HEK293 (cell line): ENCODE data around the gene TEDC2.
A peak's percentile ranks its signal among the peaks of the same experiment; 100 is the strongest.

Experiments
- CTCF ChIA-PET: fragments of 350-600 bp; formaldehyde crosslinking; extraction: SDS; loops from one replicate; lab custom pipeline; 2021; ENCODE audit warnings: antibody characterized with exemption; lab: Yijun Ruan, JAX
- POLR2A ChIA-PET: fragments of 300-600 bp; formaldehyde crosslinking; extraction: SDS; loops from one replicate; lab custom pipeline; 2020; ENCODE audit warnings: antibody characterized with exemption, inconsistent platforms; lab: Yijun Ruan, JAX
- H3K27ac ChIP-seq: fragments of 200-500 bp; sonication (Bioruptor generic); 2 replicates; pipeline ENCODE4 v1.5.1; 2014; ENCODE audit warnings: low read depth, low read length, control low read depth, inconsistent platforms; ENCODE audit errors: extremely low read depth
- H3K36me3 ChIP-seq, 2 experiments: fragments of 200-500 bp in 1 of 2; sonication (Bioruptor generic) in 1 of 2; 1 replicate in 1 of 2; 2 replicates in 1 of 2; pipeline ENCODE4 v1.5.1; 2014 to 2017; ENCODE audit warnings: inconsistent platforms in 2 of 2, low read length in 2 of 2; ENCODE audit not compliant: control insufficient read depth in 2 of 2, insufficient read depth in 1 of 2
- H3K4me1 ChIP-seq: fragments of 200-500 bp; sonication (Bioruptor generic); 2 replicates; pipeline ENCODE4 v1.5.1; 2014; ENCODE audit warnings: mild to moderate bottlenecking, low read length, inconsistent platforms; ENCODE audit not compliant: control insufficient read depth, insufficient read depth
- H3K4me3 ChIP-seq: 2 replicates; pipeline ENCODE4 v1.5.1; 2011; ENCODE audit warnings: low read depth, mild to moderate bottlenecking, control low read depth, low read length, moderate library complexity
- H3K9me3 ChIP-seq: fragments of 200-500 bp; sonication (Bioruptor generic); 2 replicates; pipeline ENCODE4 v1.5.1; 2014; ENCODE audit warnings: low read depth, low read length, inconsistent platforms; ENCODE audit not compliant: control insufficient read depth, insufficient read depth
- BCL11A ChIP-seq: fragments of 450-650 bp; formaldehyde crosslinking; IDR thresholded peaks from 2 replicates; pipeline ENCODE4 v1.5.1; 2016; ENCODE audit warnings: low read depth, missing biosample characterization, missing genetic modification characterization
- FEZF1 ChIP-seq: fragments of 450-650 bp; formaldehyde crosslinking; IDR thresholded peaks from 2 replicates; pipeline ENCODE4 v1.5.1; 2016; ENCODE audit warnings: missing biosample characterization, missing genetic modification characterization
- KLF9 ChIP-seq: fragments of 450-650 bp; formaldehyde crosslinking; IDR thresholded peaks from 2 replicates; pipeline ENCODE4 v1.5.1; 2016; ENCODE audit warnings: missing biosample characterization, missing genetic modification characterization, low read depth
- TCF7L2 ChIP-seq: IDR thresholded peaks from 2 replicates; pipeline ENCODE4 v1.6.1; 2011; ENCODE audit warnings: low read depth, mild to moderate bottlenecking, inconsistent platforms, low read length, moderate library complexity, borderline replicate concordance
- ZBTB21 ChIP-seq: fragments of 450-650 bp; formaldehyde crosslinking; IDR thresholded peaks from 2 replicates; pipeline ENCODE4 v1.5.1; 2017; ENCODE audit warnings: missing biosample characterization, missing genetic modification characterization
- ZFHX2 ChIP-seq: fragments of 450-650 bp; formaldehyde crosslinking; conservative IDR thresholded peaks from 2 replicates; pipeline ENCODE4 v1.5.1; 2016; ENCODE audit warnings: missing biosample characterization, missing genetic modification characterization
- ZFP41 ChIP-seq: fragments of 450-650 bp; formaldehyde crosslinking; IDR thresholded peaks from 2 replicates; pipeline ENCODE4 v1.5.1; 2016; ENCODE audit warnings: missing biosample characterization, missing genetic modification characterization, borderline replicate concordance
- ZNF133 ChIP-seq: fragments of 450-650 bp; formaldehyde crosslinking; IDR thresholded peaks from 2 replicates; pipeline ENCODE4 v1.5.1; 2016; ENCODE audit warnings: missing biosample characterization, missing genetic modification characterization
- ZNF174 ChIP-seq: fragments of 450-650 bp; formaldehyde crosslinking; IDR thresholded peaks from 2 replicates; pipeline ENCODE4 v1.5.0; 2017; ENCODE audit warnings: missing biosample characterization, mild to moderate bottlenecking, missing genetic modification characterization
- ZNF184 ChIP-seq: fragments of 450-650 bp; IDR thresholded peaks from 2 replicates; pipeline ENCODE4 v1.5.1; 2018; ENCODE audit warnings: missing biosample characterization, mild to moderate bottlenecking, missing genetic modification characterization
- ZNF211 ChIP-seq: fragments of 450-650 bp; formaldehyde crosslinking; IDR thresholded peaks from 2 replicates; pipeline ENCODE4 v1.5.1; 2016; ENCODE audit warnings: low read depth, missing biosample characterization, missing genetic modification characterization
- ZNF223 ChIP-seq: fragments of 450-650 bp; formaldehyde crosslinking; IDR thresholded peaks from 2 replicates; pipeline ENCODE4 v1.5.1; 2016; ENCODE audit warnings: missing biosample characterization, missing genetic modification characterization
- ZNF24 ChIP-seq: fragments of 450-650 bp; formaldehyde crosslinking; IDR thresholded peaks from 2 replicates; pipeline ENCODE4 v1.5.1; 2016; ENCODE audit warnings: missing biosample characterization, missing genetic modification characterization
- ZNF266 ChIP-seq: fragments of 450-650 bp; formaldehyde crosslinking; IDR thresholded peaks from 2 replicates; pipeline ENCODE4 v1.5.1; 2016; ENCODE audit warnings: missing biosample characterization, missing genetic modification characterization, low read depth
- ZNF433 ChIP-seq: fragments of 450-650 bp; formaldehyde crosslinking; IDR thresholded peaks from 2 replicates; pipeline ENCODE4 v1.5.1; 2016; ENCODE audit warnings: missing biosample characterization, missing genetic modification characterization, low read depth
- ZNF501 ChIP-seq: fragments of 450-650 bp; formaldehyde crosslinking; IDR thresholded peaks from 2 replicates; pipeline ENCODE4 v1.5.1; 2016; ENCODE audit warnings: missing biosample characterization, missing genetic modification characterization
- ZNF510 ChIP-seq: fragments of 450-650 bp; formaldehyde crosslinking; IDR thresholded peaks from 2 replicates; pipeline ENCODE4 v1.5.1; 2018; ENCODE audit warnings: mild to moderate bottlenecking, missing genetic modification characterization, missing biosample characterization; ENCODE audit not compliant: insufficient replicate concordance
- ZNF600 ChIP-seq: fragments of 450-650 bp; formaldehyde crosslinking; IDR thresholded peaks from 2 replicates; pipeline ENCODE4 v1.5.1; 2016; ENCODE audit warnings: missing biosample characterization, missing genetic modification characterization
- ZNF626 ChIP-seq: fragments of 450-650 bp; sonication (Bioruptor Pico); formaldehyde crosslinking; IDR thresholded peaks from 2 replicates; pipeline ENCODE4 v1.5.1; 2018; ENCODE audit warnings: missing biosample characterization, missing genetic modification characterization, inconsistent platforms
- TF ChIP-seq, protein P1 (sequence below): fragments of 450-650 bp; formaldehyde crosslinking; conservative IDR thresholded peaks from 2 replicates; pipeline ENCODE4 v1.5.1; 2016; ENCODE audit warnings: low read depth, missing biosample characterization, missing genetic modification characterization
- TF ChIP-seq, protein P2 (sequence below): fragments of 450-650 bp; formaldehyde crosslinking; IDR thresholded peaks from 2 replicates; pipeline ENCODE4 v1.5.1; 2016; ENCODE audit warnings: missing biosample characterization, missing genetic modification characterization
- TF ChIP-seq, protein P3 (sequence below): fragments of 450-650 bp; formaldehyde crosslinking; IDR thresholded peaks from 2 replicates; pipeline ENCODE4 v1.5.1; 2017; ENCODE audit warnings: missing biosample characterization, missing genetic modification characterization

The TEDC2 gene

DNA sequence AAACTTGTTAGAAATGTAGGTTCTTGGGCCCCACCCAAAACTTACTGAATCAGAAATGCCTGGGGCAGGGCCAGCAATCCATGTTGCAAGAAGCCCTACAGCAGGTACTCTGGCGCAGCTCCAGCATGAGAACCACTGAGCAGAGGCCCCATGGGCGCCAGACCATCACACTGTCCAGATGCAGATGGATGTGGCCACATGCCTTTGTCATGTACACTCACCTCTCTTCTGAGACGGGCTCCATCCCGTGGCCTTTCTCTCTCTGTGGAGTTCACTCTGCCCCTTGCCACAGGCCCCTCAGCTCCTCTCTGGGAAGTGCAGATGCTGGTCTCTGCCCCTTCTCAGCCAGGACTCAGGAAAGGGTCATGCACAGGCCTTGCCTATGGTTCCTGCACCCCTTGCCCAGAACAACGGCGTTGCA, 33.0 kb upstream of the TEDC2 start (continued):
- TF ChIP-seq, protein P1, sequence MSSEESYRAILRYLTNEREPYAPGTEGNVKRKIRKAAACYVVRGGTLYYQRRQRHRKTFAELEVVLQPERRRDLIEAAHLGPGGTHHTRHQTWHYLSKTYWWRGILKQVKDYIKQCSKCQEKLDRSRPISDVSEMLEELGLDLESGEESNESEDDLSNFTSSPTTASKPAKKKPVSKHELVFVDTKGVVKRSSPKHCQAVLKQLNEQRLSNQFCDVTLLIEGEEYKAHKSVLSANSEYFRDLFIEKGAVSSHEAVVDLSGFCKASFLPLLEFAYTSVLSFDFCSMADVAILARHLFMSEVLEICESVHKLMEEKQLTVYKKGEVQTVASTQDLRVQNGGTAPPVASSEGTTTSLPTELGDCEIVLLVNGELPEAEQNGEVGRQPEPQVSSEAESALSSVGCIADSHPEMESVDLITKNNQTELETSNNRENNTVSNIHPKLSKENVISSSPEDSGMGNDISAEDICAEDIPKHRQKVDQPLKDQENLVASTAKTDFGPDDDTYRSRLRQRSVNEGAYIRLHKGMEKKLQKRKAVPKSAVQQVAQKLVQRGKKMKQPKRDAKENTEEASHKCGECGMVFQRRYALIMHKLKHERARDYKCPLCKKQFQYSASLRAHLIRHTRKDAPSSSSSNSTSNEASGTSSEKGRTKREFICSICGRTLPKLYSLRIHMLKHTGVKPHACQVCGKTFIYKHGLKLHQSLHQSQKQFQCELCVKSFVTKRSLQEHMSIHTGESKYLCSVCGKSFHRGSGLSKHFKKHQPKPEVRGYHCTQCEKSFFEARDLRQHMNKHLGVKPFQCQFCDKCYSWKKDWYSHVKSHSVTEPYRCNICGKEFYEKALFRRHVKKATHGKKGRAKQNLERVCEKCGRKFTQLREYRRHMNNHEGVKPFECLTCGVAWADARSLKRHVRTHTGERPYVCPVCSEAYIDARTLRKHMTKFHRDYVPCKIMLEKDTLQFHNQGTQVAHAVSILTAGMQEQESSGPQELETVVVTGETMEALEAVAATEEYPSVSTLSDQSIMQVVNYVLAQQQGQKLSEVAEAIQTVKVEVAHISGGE, result no peak
- TF ChIP-seq ZNF223 (no peak), ZNF626 (tag by site-specific recombination) (no peak)

DNA sequence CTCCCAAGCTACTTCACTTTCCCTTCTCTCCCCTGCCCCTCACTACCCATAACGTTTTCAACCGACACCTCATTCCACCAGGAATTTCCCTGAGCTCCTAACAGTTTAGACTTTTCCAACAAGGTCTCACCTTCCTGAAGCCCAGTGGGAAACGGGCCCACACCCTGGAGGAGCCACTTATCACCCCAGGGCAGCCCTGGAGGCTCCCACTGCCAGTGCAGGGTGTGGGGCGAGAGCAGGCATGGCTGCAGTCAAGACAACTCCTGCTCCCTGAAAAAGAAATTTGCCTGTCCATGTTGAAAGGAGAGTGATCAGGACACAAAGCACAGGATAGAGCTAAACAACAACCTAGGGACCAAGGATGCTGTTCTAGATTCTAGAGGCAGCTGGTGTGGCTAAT, 32.4 kb upstream of the TEDC2 start:
- Histone ChIP-seq H3K4me3 (no peak overlapping the region), H3K4me1 (no peaks in the 10 kb centered on the region; the same call in 1 of the 2 replicates)
- CTCF ChIA-PET, result interaction anchor here (1.6 kb wide), 1 partner anchor 87 kb away, joined by 6 read pairs; the partner anchor contains the start of gene ABCA3
- TF ChIP-seq ZNF266 (tag by site-specific recombination) (no peak), KLF9 (tag by site-specific recombination) (no peak), ZNF133 (no peak), FEZF1 (tag by site-specific recombination) (no peak), ZNF184 (tag by site-specific recombination) (no peak), BCL11A (tag by site-specific recombination) (no peak), ZFHX2 (no peak), ZNF211 (no peak), ZNF510 (tag by site-specific recombination) (no peak), ZNF501 (tag by site-specific recombination) (no peak), ZNF174 (no peak), ZFP41 (tag by site-specific recombination) (no peak), ZNF433 (tag by site-specific recombination) (no peak)
- TF ChIP-seq, protein P2, sequence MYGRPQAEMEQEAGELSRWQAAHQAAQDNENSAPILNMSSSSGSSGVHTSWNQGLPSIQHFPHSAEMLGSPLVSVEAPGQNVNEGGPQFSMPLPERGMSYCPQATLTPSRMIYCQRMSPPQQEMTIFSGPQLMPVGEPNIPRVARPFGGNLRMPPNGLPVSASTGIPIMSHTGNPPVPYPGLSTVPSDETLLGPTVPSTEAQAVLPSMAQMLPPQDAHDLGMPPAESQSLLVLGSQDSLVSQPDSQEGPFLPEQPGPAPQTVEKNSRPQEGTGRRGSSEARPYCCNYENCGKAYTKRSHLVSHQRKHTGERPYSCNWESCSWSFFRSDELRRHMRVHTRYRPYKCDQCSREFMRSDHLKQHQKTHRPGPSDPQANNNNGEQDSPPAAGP, result no peak
- TF ChIP-seq, all 188 proteins: peak for 0
- POLR2A ChIA-PET, result interaction anchor here (1.0 to 1.4 kb wide), 2 partner anchors 33 to 176 kb away, joined by 3 read pairs; partner anchors contain the start of genes ECI1 and TEDC2
- Histone ChIP-seq H3K36me3 (peaks cover 14 to 19% of the 10 kb centered on the region in 2 experiments; a peak in 2 of 3 replicates), H3K27ac (no peak overlapping the region), H3K9me3 (no peaks in the 10 kb centered on the region)

DNA sequence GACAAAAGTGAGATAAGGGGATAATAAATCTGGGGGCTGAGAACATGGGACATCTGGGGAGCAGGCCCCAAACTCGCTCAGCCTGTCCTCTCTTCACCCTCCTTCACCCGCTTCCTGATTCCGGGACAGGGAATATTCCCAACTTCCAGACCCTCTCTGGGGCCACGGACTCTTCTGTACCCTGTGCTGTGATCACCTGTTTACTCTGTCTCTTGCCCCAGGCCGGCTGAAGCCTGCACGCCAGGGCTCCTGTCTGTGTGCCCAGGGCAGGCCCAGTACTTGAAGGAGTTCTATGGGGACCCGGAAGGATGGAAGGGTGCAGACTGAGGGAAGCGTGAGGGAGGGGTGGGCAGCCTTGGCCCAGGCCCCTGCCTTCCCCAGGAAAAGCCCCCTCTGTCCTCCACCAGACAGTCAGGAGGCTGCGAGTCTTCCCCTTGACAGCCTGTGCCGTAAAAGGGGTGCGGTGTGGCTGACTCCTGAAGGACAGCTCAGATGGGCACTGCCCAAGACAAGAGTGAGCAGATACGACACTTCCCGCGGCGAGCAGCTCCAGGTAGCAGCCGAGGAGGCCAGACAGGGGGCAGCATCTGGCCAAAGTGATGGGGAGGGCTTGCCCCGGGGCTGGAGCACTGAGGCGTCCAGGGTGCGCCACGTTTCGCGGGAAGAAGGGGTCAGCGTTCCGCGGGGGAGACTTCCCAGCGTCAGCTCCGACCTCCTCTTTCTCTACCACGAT, 31.7 kb upstream of the TEDC2 start:
- H3K4me1 ChIP-seq, result no peaks in the 10 kb centered on the region; the same call in 1 of the 2 replicates
- TF ChIP-seq ZBTB21 (tag by site-specific recombination) (no peak), ZNF600 (tag by site-specific recombination) (0 out of 2 replicates have a peak, but pooled peaks have one; percentile 25), ZNF24 (no peak), TCF7L2 (no peak)
- TF ChIP-seq, protein P3, sequence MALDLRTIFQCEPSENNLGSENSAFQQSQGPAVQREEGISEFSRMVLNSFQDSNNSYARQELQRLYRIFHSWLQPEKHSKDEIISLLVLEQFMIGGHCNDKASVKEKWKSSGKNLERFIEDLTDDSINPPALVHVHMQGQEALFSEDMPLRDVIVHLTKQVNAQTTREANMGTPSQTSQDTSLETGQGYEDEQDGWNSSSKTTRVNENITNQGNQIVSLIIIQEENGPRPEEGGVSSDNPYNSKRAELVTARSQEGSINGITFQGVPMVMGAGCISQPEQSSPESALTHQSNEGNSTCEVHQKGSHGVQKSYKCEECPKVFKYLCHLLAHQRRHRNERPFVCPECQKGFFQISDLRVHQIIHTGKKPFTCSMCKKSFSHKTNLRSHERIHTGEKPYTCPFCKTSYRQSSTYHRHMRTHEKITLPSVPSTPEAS (tag by site-specific recombination), result no peak
- no peaks in the 10 kb centered on the region for H3K9me3 ChIP-seq
- CTCF ChIA-PET, result interaction anchor here (0.7 to 1.6 kb wide), 3 partner anchors 77 to 557 kb away, joined by 3 to 6 read pairs (median 3); partner anchors contain the start of gene ABCA3
- H3K27ac ChIP-seq, result peak overlapping the region; percentile 53; the same call in 1 of the 2 replicates
- POLR2A ChIA-PET, result interaction anchor here (0.6 to 2.3 kb wide), 7 partner anchors 10 to 177 kb away, joined by 3 to 11 read pairs (median 4); partner anchors contain the start of gene ECI1
- peaks cover 14 to 26% of the 10 kb centered on the region in 2 experiments; a peak in 2 of 3 replicates for H3K36me3 ChIP-seq
- H3K4me3 ChIP-seq, result peak overlapping the region; percentile 54
